CD4-positive, alpha-beta T cell treated with Interleukin-10 for 1 hour (primary cell): Measurements from ENCODE around the gene OSBPL1A.
A peak's percentile ranks its signal among the peaks of the same experiment; 100 is the strongest.
"Not testable (repeated sequence)": the region's sequence is repeated elsewhere in the genome, so short reads cannot be mapped to it uniquely, and the experiment has no call there.

ENCODE experiments used
- DNase-seq: peaks from one replicate; pipeline ENCODE4 v3.0.0-alpha.2; 2020

The OSBPL1A gene

DNA sequence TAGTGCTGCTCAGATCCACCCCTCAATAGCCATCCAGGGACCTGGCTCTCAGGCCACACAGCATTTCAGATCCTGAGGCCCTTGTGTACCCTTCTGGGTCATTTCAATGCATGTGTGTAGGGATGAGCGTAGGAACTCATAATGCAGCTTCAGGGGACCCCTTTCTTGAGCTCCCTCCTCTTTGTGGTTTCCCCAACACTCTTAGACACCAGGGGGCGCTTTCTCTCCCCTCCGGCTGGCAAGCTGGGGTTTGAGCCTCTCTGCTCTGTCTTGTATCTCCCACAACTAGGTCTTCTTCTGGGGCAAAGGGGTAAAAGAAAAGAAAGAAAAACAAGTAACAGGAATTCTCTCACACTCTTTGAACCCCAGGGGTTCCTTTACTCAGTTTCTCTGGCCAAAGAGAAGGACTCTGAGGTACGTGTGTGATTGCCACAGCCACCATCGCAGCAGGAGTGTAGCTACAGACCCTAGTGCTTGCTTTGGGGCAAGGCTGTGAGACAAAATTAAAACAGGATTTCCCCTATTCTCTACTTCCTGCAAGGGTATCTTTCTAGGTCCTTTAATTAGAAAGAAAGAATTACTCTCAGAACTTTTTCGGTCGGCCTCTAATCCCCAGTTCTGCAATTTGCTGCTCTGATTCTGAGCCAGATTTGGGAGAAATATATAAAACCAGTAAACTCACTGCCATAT lies 220.8 kb downstream of the OSBPL1A start:
- peak; percentile 27 for DNase-seq

GRCh38 chr18:24173997-24174396 lies 223.6 kb downstream of the OSBPL1A start:
- no peak for DNase-seq

GRCh38 chr18:24170360-24170759 lies 227.3 kb downstream of the OSBPL1A start:
- DNase-seq: peak; percentile 3

DNA sequence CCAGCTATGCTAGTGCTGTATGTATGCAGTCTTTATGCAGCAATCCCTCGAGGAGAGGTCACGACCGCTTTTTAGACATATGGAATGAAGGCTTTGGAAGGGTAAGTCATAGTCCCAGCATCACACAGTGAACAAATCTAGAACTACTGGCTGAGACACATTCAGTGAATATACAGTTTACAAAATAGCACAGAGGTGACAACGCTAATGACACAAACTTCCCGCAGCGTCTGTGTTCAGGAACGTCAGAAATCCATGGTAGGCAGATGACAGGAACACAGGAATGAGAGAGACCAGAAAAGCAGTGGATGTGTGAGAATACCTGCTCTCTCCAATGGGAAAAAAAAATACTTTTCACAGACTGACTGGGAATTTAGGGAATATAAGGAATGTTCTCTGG lies 229.1 kb downstream of the OSBPL1A start:
- no peak for DNase-seq

DNA sequence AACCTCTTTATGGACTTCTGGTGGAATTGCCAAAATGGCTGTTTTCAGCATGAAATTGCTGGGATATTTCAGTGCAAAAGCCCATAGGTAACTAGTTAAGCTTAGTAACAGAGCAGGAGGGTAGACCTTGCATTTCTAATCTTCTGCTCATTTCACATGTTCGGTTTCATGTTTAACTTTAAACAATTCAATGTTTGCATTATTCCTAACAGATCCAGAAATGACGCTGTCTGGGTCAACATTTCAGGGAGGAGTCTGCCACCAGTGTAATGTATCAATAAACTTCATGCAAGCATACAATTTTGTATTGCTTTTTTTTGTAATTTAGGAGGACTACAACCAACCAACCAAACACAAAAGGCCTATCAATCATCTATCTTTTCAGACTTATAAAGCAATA lies 236.3 kb downstream of the OSBPL1A start:
- DNase-seq: no peak

GRCh38 chr18:24160086-24160485 lies 237.5 kb downstream of the OSBPL1A start:
- DNase-seq: no peak

- no peak for DNase-seq
These were observed 239.8 kb downstream of the OSBPL1A start for GRCh38 chr18:24157855-24158254.

GRCh38 chr18:24153397-24153796 lies 244.2 kb downstream of the OSBPL1A start:
- DNase-seq: no peak

DNA sequence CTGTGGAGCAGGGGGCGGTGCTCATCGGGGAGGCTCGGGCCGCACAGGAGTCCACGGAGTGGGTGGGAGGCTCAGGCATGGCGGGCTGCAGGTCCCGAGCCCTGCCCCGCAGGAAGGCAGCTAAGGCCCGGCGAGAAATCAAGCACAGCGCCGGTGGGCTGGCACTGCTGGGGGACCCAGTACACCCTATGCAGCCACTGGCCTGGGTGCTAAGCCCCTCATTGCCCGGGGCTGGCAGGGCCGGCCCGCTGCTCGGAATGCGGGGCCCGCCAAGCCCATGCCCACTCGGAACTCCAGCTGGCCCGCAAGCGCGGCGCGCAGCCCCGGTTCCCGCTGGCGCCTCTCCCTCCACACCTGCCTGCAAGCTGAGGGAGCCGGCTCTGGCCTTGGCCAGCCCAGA lies 248.0 kb downstream of the OSBPL1A start:
- DNase-seq: not testable (repeated sequence)

DNA sequence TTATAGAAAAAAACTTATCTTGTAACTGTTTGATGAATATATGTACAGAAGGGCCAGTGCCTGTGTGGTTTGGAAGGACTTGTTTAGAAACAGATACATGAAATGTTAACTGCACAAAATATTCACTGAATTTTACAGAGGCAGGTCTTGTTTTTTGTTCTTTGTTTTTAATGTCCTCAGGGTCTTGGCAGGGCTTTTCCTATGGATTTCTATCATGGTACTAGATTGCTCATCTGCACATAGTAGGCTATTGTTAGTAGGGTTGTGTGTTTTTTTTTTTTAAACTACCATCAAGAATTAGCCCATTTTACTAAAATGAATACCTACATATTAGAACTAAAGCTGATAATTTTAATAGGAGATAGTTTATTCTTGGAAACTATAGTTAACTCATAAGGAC lies 255.2 kb downstream of the OSBPL1A start:
- DNase-seq: no peak

- no peak for DNase-seq
These were observed 256.9 kb downstream of the OSBPL1A start for GRCh38 chr18:24140697-24141096.

DNA sequence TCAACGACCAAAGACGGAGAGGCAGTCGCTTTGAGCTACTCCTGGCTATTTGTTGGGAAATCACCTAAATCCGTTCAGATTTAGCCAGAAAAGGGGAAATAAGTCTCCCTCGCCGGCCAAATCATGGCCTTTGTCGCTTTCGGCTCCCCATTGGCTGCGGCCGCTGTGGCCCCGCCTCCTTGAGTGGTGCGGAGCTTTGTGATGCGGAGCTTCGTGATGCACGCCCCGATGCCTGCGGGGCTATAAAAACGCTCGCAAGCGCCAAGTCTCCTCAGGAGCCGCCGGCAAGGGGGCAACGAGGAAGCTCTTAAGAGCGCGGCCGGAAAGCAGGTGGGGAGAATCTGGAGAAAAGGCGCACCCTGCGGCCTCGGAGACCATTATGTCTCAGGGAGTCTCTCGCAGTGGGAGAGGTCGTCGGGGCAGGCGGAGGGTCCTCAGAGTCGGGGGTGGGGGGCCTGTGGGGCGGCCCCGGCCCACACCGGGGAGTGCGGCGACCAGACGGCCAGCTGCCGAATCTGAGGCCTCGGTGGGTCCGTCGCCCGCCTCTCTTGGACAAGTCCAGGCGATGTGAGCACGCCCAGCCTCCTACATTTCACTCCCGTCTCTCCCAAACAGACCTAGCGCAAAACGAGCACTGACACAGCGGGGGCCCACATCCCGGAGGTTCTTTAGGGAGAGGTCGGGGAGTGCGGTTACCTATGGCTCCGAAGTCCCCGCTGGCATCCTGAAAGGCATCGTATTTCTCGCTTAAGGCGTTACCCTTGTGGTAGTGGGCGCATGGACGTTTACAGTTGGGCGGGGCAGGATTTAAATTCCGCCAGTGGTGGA lies 258.6 kb downstream of the OSBPL1A start, which contains the start of gene CABYR:
CABYR (plus strand) TSS at position 274 of the 828 bp plus-strand sequence. CDS start 4,053 bp downstream, outside the sequence.
- peak; percentile 85 for DNase-seq

- no peak for DNase-seq
These were observed 259.2 kb downstream of the OSBPL1A start for GRCh38 chr18:24138409-24138788.

DNA sequence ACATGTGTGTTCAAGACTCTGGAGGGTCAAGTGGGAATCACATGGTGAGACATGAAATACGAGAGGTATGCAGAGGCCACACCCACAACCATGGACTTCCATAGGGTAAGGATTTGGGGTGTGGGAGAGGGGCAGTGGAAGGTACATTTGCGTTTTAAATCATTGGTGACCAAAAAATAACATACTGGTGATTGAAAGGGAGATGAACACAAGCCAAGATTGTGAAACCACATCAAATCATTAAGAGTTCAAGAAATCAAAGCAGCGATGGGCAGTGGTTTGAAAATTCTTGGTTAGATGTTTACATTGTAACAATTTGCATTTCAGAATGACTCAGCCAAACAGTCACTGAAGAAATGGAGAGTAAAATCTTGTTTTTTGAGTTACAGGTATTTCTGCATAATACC lies 260.7 kb downstream of the OSBPL1A start:
- peak; percentile 10 for DNase-seq

DNA sequence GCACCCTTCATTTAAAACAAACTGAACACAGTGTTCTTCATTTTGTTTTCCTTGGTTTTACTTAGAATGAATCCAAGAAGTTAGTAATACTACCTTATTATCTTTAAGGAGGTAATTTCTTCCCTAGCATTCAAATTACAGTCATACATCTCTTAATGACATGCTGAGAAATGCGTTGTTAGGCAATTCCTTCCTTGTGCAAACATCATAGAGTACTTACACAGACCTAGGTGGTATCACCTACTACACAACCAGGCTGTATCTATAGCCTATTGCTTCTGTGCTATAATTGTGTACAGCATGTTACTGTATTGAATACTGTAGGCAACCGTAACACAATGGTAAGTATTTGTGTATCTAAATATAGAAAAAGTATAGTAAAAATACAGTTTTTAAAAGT lies 267.1 kb downstream of the OSBPL1A start:
- DNase-seq: no peak

DNA sequence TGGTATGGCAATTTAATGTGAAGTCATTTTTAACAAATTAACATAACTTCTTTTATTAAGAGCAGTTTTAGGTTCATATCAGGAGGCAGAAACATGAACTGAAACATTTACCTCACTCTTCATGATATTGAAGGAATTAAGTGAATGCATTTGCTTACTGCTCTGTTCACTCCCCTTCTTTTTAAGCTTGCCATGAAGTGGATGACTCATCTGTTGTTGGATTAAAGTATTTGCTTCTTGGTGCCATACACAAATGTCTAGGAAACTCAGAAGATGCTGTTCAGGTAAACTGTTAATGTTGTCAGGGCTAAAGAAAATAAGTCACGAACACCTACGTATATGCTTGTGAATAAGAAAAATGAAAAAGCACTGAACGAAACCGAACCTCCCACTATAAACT lies 268.9 kb downstream of the OSBPL1A start:
- DNase-seq: no peak

GRCh38 chr18:24127735-24128134 lies 269.9 kb downstream of the OSBPL1A start:
- no peak for DNase-seq

GRCh38 chr18:24126155-24126961 lies 271.3 kb downstream of the OSBPL1A start:
- DNase-seq: no peak

- no peak for DNase-seq
These were observed 276.0 kb downstream of the OSBPL1A start for GRCh38 chr18:24121625-24122024.

DNA sequence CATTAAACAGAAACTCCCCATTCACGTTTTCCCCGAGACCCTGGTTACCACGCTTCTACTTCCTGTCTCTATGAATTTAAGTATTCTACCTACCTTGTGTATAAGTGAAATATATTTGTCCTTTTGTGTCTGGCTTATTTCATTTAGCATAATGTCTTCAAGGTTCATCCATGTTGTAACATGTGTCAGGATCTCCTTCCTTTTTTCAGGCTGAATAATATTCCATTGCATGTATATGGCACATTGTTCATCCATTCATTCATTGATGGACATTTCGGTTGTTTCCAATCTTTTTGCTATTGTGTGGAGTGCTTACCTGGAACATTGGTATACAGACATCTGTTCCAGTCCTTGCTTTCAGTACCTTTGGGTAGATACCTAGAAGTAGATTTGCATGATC lies 276.9 kb downstream of the OSBPL1A start:
- no peak for DNase-seq

GRCh38 chr18:24118750-24119577 lies 278.7 kb downstream of the OSBPL1A start:
- DNase-seq: peak; percentile 83

- DNase-seq: no peak
These were observed 282.0 kb downstream of the OSBPL1A start for GRCh38 chr18:24115628-24116027.
